ENCODE results near the gene ZNF205.

ZNF205 gene

DNA sequence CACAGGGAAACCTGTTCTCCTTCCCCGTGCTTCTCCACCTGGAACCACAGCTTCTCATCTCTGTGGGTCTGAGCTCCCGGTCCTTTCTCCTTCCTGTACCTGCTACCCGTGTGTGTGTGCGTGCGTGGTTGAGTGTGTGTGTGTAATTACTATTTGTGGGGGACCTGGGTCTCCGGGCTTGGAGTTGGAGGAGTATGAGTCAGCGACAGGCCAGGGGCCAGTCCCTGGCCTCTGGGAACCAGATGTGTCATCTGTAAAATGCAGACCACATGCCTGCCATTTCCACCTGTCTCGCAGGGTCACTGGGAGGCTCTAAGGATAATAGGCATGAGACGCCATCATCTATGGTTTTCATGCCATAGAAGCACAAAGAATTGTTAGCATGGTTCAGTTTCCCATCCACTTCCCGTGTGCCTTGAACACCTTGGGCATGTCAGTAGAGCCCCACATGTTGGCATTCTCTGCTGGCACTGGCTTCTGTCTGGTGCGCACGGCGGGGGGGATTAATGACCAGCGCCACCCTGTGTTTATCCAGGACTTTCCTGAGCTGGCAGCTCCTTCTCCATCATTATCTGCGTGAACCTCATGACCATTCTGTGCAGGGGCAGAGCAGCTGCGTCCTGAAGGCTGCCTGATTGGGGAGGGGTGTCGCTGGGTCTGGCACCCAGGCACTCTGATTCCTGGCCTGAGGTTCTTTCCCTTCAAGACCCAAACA lies 1.5 kb downstream of the ZNF205 start:
- no peaks in the 10 kb centered on the region for H3F3A ChIP-seq (ENCODE audit: insufficient read depth, low read length)
- TF ChIP-seq EZH2 (IDR thresholded peaks at IDR 0.05; ENCODE audit: borderline replicate concordance, low read length): no peak
- TF ChIP-seq, protein P1, sequence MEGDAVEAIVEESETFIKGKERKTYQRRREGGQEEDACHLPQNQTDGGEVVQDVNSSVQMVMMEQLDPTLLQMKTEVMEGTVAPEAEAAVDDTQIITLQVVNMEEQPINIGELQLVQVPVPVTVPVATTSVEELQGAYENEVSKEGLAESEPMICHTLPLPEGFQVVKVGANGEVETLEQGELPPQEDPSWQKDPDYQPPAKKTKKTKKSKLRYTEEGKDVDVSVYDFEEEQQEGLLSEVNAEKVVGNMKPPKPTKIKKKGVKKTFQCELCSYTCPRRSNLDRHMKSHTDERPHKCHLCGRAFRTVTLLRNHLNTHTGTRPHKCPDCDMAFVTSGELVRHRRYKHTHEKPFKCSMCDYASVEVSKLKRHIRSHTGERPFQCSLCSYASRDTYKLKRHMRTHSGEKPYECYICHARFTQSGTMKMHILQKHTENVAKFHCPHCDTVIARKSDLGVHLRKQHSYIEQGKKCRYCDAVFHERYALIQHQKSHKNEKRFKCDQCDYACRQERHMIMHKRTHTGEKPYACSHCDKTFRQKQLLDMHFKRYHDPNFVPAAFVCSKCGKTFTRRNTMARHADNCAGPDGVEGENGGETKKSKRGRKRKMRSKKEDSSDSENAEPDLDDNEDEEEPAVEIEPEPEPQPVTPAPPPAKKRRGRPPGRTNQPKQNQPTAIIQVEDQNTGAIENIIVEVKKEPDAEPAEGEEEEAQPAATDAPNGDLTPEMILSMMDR (IDR thresholded peaks at IDR 0.05; ENCODE audit: low read length): peak; percentile 10; the same call in 1 of the 2 replicates
- no peak overlapping the region for H3K9ac ChIP-seq (ENCODE audit: low read length)
- H3K27me3 ChIP-seq (ENCODE audit: insufficient read depth, low read length): peaks cover 28% of the 10 kb centered on the region
- H3K79me2 ChIP-seq (ENCODE audit: insufficient read depth, low read length): no peaks in the 10 kb centered on the region
- H2AFZ ChIP-seq (ENCODE audit: low read length): no peak overlapping the region
- H4K20me1 ChIP-seq (ENCODE audit: insufficient read depth, low read length): no peaks in the 10 kb centered on the region
- no peaks in the 10 kb centered on the region for H3K36me3 ChIP-seq (ENCODE audit: insufficient read depth, low read length)
- H3K27ac ChIP-seq (ENCODE audit: low read depth, low read length, poor library complexity, severe bottlenecking): no peak overlapping the region
- H3K4me3 ChIP-seq (ENCODE audit: low read depth, low read length, poor library complexity, severe bottlenecking): no peak overlapping the region
- no peaks in the 10 kb centered on the region for H3K9me3 ChIP-seq (ENCODE audit: low read length)
- no peak overlapping the region for H3K4me2 ChIP-seq (ENCODE audit: low read length)
- no peaks in the 10 kb centered on the region for H3K9me2 ChIP-seq (ENCODE audit: low read depth, low read length)
- H3K4me1 ChIP-seq (ENCODE audit: insufficient read depth, low read length, severe bottlenecking): no peaks in the 10 kb centered on the region

DNA sequence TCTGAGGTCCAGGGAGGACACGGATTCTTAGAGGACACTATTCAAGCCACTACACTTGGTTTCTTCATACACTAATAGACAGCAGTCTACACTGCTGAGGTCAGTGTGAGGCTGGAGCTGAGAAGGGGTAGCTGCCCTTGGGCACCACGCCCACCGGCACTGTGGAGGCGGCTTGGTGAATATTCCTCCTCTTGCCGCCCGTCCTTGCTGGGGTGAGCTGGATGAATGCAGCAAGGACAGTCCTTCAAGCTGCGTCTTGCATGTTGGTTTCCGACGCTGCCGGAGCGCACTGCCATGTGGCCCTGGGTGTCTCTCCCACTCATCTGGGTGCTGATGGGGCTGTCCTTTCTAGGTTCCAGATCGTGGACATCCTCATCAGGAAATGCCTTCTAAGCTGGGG lies 2.6 kb downstream of the ZNF205 start:
- no peaks in the 10 kb centered on the region for H3K4me1 ChIP-seq (ENCODE audit: insufficient read depth, low read length, severe bottlenecking)

DNA sequence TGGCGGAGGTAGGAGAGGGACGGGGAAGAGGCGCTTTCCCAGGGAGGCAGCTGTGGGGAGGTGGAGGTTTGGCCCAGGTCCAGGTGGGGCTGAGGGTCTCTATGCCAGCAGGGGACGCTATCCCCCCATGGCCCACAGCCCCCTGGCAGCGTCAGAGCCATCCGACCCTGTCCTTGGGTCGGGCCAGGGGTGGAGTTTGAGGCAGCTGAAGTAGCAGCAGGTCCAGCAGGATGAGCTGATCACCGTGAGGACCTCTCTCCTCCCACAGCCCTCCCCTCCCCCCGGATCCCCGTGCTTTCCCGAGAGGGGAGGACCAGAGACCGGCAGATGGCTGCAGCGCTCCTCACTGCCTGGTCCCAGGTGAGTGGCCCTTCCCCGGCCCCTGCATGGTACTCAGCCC lies 3.2 kb downstream of the ZNF205 start:
- Histone ChIP-seq H3K9me3 (ENCODE audit: low read length) (no peaks in the 10 kb centered on the region), H3F3A (ENCODE audit: insufficient read depth, low read length) (no peaks in the 10 kb centered on the region)

More for the DNA sequence above, 2.6 kb downstream of the ZNF205 start:
- no peak overlapping the region for H2AFZ ChIP-seq (ENCODE audit: low read length)
- TF ChIP-seq, protein P1 (IDR thresholded peaks at IDR 0.05; ENCODE audit: low read length): no peak
- TF ChIP-seq EZH2 (IDR thresholded peaks at IDR 0.05; ENCODE audit: borderline replicate concordance, low read length): no peak
- H3K27ac ChIP-seq (ENCODE audit: low read depth, low read length, poor library complexity, severe bottlenecking): no peak overlapping the region
- H3K36me3 ChIP-seq (ENCODE audit: insufficient read depth, low read length): no peaks in the 10 kb centered on the region
- H3K9me2 ChIP-seq (ENCODE audit: low read depth, low read length): no peaks in the 10 kb centered on the region
- H3K9ac ChIP-seq (ENCODE audit: low read length): no peak overlapping the region
- H3K27me3 ChIP-seq (ENCODE audit: insufficient read depth, low read length): peaks cover 22% of the 10 kb centered on the region; the same call in 1 of the 2 replicates
- H3K9me3 ChIP-seq (ENCODE audit: low read length): no peaks in the 10 kb centered on the region
- no peak overlapping the region for H3K4me2 ChIP-seq (ENCODE audit: low read length)
- no peaks in the 10 kb centered on the region for H4K20me1 ChIP-seq (ENCODE audit: insufficient read depth, low read length)
- H3K4me3 ChIP-seq (ENCODE audit: low read depth, low read length, poor library complexity, severe bottlenecking): no peak overlapping the region
- H3K79me2 ChIP-seq (ENCODE audit: insufficient read depth, low read length): no peaks in the 10 kb centered on the region
- no peaks in the 10 kb centered on the region for H3F3A ChIP-seq (ENCODE audit: insufficient read depth, low read length)

More for the DNA sequence above, 3.2 kb downstream of the ZNF205 start:
- H3K4me3 ChIP-seq (ENCODE audit: low read depth, low read length, poor library complexity, severe bottlenecking): no peak overlapping the region
- no peak for TF ChIP-seq EZH2 (IDR thresholded peaks at IDR 0.05; ENCODE audit: borderline replicate concordance, low read length)
- TF ChIP-seq, protein P1 (IDR thresholded peaks at IDR 0.05; ENCODE audit: low read length): peak; percentile 51; the same call in 1 of the 2 replicates
- no peaks in the 10 kb centered on the region for H3K9me2 ChIP-seq (ENCODE audit: low read depth, low read length)
- H2AFZ ChIP-seq (ENCODE audit: low read length): no peak overlapping the region
- H3K27me3 ChIP-seq (ENCODE audit: insufficient read depth, low read length): peaks cover 22% of the 10 kb centered on the region; the same call in 1 of the 2 replicates
- H4K20me1 ChIP-seq (ENCODE audit: insufficient read depth, low read length): no peaks in the 10 kb centered on the region
- no peaks in the 10 kb centered on the region for H3K79me2 ChIP-seq (ENCODE audit: insufficient read depth, low read length)
- no peak overlapping the region for H3K9ac ChIP-seq (ENCODE audit: low read length)
- no peaks in the 10 kb centered on the region for H3K4me1 ChIP-seq (ENCODE audit: insufficient read depth, low read length, severe bottlenecking)
- H3K27ac ChIP-seq (ENCODE audit: low read depth, low read length, poor library complexity, severe bottlenecking): no peak overlapping the region
- no peak overlapping the region for H3K4me2 ChIP-seq (ENCODE audit: low read length)
- H3K36me3 ChIP-seq (ENCODE audit: insufficient read depth, low read length): no peaks in the 10 kb centered on the region
